Measurements from ENCODE around the gene ASTN2. TPM values are rescaled to one million over a fixed set of nuclear protein-coding genes. Genes with fewer than 3 reads are reported as not detected.

ASTN2 gene
- total RNA-seq, 1 experiment from 2014 or later = 7.4 TPM

- no peaks in the 10 kb centered on the region for H3K36me3 ChIP-seq (replicated peaks; ENCODE audit: control insufficient read depth, insufficient read depth, low read length)
- H3K27me3 ChIP-seq (ENCODE audit: control insufficient read depth, insufficient read depth, low read length) = no peaks in the 10 kb centered on the region
- no peak overlapping the region for H3K4me3 ChIP-seq (ENCODE audit: insufficient read depth, low read depth, low read length)
- no peak for DNase-seq
Measured at GRCh38 chr9:116984111-116984510, 430.7 kb downstream of the ASTN2 start.

- no peak for DNase-seq
- Histone ChIP-seq H3K27me3 (ENCODE audit: control insufficient read depth, insufficient read depth, low read length) (no peaks in the 10 kb centered on the region), H3K36me3 (replicated peaks; ENCODE audit: control insufficient read depth, insufficient read depth, low read length) (no peaks in the 10 kb centered on the region), H3K4me3 (ENCODE audit: insufficient read depth, low read depth, low read length) (no peak overlapping the region)
Measured at GRCh38 chr9:116980582-116981120, 434.2 kb downstream of the ASTN2 start.

- peak; percentile 15 for DNase-seq
- H3K36me3 ChIP-seq (replicated peaks; ENCODE audit: control insufficient read depth, insufficient read depth, low read length) = no peaks in the 10 kb centered on the region
- no peak overlapping the region for H3K4me3 ChIP-seq (ENCODE audit: insufficient read depth, low read depth, low read length)
- no peaks in the 10 kb centered on the region for H3K27me3 ChIP-seq (ENCODE audit: control insufficient read depth, insufficient read depth, low read length)
Measured at GRCh38 chr9:116979456-116979855, 435.4 kb downstream of the ASTN2 start.

- H3K36me3 ChIP-seq (replicated peaks; ENCODE audit: control insufficient read depth, insufficient read depth, low read length) = no peaks in the 10 kb centered on the region
- H3K4me3 ChIP-seq (ENCODE audit: insufficient read depth, low read depth, low read length) = no peak overlapping the region
- no peaks in the 10 kb centered on the region for H3K27me3 ChIP-seq (ENCODE audit: control insufficient read depth, insufficient read depth, low read length)
- no peak for DNase-seq
Measured at GRCh38 chr9:116978155-116978554, 436.7 kb downstream of the ASTN2 start.

GRCh38 chr9:116975126-116975525, 439.7 kb downstream of the ASTN2 start:
- Histone ChIP-seq H3K4me3 (ENCODE audit: insufficient read depth, low read depth, low read length) (no peak overlapping the region), H3K27me3 (ENCODE audit: control insufficient read depth, insufficient read depth, low read length) (no peaks in the 10 kb centered on the region)
- DNase-seq = no peak

GRCh38 chr9:116966199-116966598, 448.7 kb downstream of the ASTN2 start:
- Histone ChIP-seq H3K36me3 (replicated peaks; ENCODE audit: control insufficient read depth, insufficient read depth, low read length) (no peaks in the 10 kb centered on the region), H3K27me3 (ENCODE audit: control insufficient read depth, insufficient read depth, low read length) (no peaks in the 10 kb centered on the region), H3K4me3 (ENCODE audit: insufficient read depth, low read depth, low read length) (no peak overlapping the region)
- DNase-seq = no peak

More at GRCh38 chr9:116975126-116975525, 439.7 kb downstream of the ASTN2 start:
- H3K36me3 ChIP-seq (replicated peaks; ENCODE audit: control insufficient read depth, insufficient read depth, low read length) = no peaks in the 10 kb centered on the region

- no peaks in the 10 kb centered on the region for H3K36me3 ChIP-seq (replicated peaks; ENCODE audit: control insufficient read depth, insufficient read depth, low read length)
- no peak overlapping the region for H3K4me3 ChIP-seq (ENCODE audit: insufficient read depth, low read depth, low read length)
- no peaks in the 10 kb centered on the region for H3K27me3 ChIP-seq (ENCODE audit: control insufficient read depth, insufficient read depth, low read length)
- DNase-seq = no peak
Measured at GRCh38 chr9:116964258-116964657, 450.6 kb downstream of the ASTN2 start.

GRCh38 chr9:116959809-116960208, 455.0 kb downstream of the ASTN2 start:
- H3K4me3 ChIP-seq (ENCODE audit: insufficient read depth, low read depth, low read length) = no peak overlapping the region
- H3K27me3 ChIP-seq (ENCODE audit: control insufficient read depth, insufficient read depth, low read length) = no peaks in the 10 kb centered on the region
- DNase-seq = no peak
- H3K36me3 ChIP-seq (replicated peaks; ENCODE audit: control insufficient read depth, insufficient read depth, low read length) = no peaks in the 10 kb centered on the region

GRCh38 chr9:116958881-116959280, 456.0 kb downstream of the ASTN2 start:
- no peaks in the 10 kb centered on the region for H3K36me3 ChIP-seq (replicated peaks; ENCODE audit: control insufficient read depth, insufficient read depth, low read length)
- H3K27me3 ChIP-seq (ENCODE audit: control insufficient read depth, insufficient read depth, low read length) = no peaks in the 10 kb centered on the region
- no peak for DNase-seq
- H3K4me3 ChIP-seq (ENCODE audit: insufficient read depth, low read depth, low read length) = no peak overlapping the region

- H3K36me3 ChIP-seq (replicated peaks; ENCODE audit: control insufficient read depth, insufficient read depth, low read length) = no peaks in the 10 kb centered on the region
- H3K27me3 ChIP-seq (ENCODE audit: control insufficient read depth, insufficient read depth, low read length) = no peaks in the 10 kb centered on the region
- no peak overlapping the region for H3K4me3 ChIP-seq (ENCODE audit: insufficient read depth, low read depth, low read length)
- no peak for DNase-seq
Measured at GRCh38 chr9:116954731-116955130, 460.1 kb downstream of the ASTN2 start.

- DNase-seq = no peak
- no peak overlapping the region for H3K4me3 ChIP-seq (ENCODE audit: insufficient read depth, low read depth, low read length)
- no peaks in the 10 kb centered on the region for H3K36me3 ChIP-seq (replicated peaks; ENCODE audit: control insufficient read depth, insufficient read depth, low read length)
- no peaks in the 10 kb centered on the region for H3K27me3 ChIP-seq (ENCODE audit: control insufficient read depth, insufficient read depth, low read length)
Measured at GRCh38 chr9:116953271-116953670, 461.6 kb downstream of the ASTN2 start.

- H3K36me3 ChIP-seq (replicated peaks; ENCODE audit: control insufficient read depth, insufficient read depth, low read length) = no peaks in the 10 kb centered on the region
- H3K4me3 ChIP-seq (ENCODE audit: insufficient read depth, low read depth, low read length) = no peak overlapping the region
- no peak for DNase-seq
- H3K27me3 ChIP-seq (ENCODE audit: control insufficient read depth, insufficient read depth, low read length) = no peaks in the 10 kb centered on the region
Measured at GRCh38 chr9:116952436-116952810, 462.4 kb downstream of the ASTN2 start.

GRCh38 chr9:116951588-116952435, 463.0 kb downstream of the ASTN2 start:
- Histone ChIP-seq H3K4me3 (ENCODE audit: insufficient read depth, low read depth, low read length) (no peak overlapping the region), H3K27me3 (ENCODE audit: control insufficient read depth, insufficient read depth, low read length) (no peaks in the 10 kb centered on the region), H3K36me3 (replicated peaks; ENCODE audit: control insufficient read depth, insufficient read depth, low read length) (no peaks in the 10 kb centered on the region)
- DNase-seq = no peak

GRCh38 chr9:116945817-116946216, 469.0 kb downstream of the ASTN2 start:
- Histone ChIP-seq H3K36me3 (replicated peaks; ENCODE audit: control insufficient read depth, insufficient read depth, low read length) (no peaks in the 10 kb centered on the region), H3K27me3 (ENCODE audit: control insufficient read depth, insufficient read depth, low read length) (no peaks in the 10 kb centered on the region), H3K4me3 (ENCODE audit: insufficient read depth, low read depth, low read length) (no peak overlapping the region)
- DNase-seq = no peak

GRCh38 chr9:116944714-116945534, 469.9 kb downstream of the ASTN2 start:
- Histone ChIP-seq H3K4me3 (ENCODE audit: insufficient read depth, low read depth, low read length) (no peak overlapping the region), H3K27me3 (ENCODE audit: control insufficient read depth, insufficient read depth, low read length) (no peaks in the 10 kb centered on the region), H3K36me3 (replicated peaks; ENCODE audit: control insufficient read depth, insufficient read depth, low read length) (no peaks in the 10 kb centered on the region)
- no peak for DNase-seq

Measured in H7 (cell line).